NCI-H510A treated with DMSO at 0.1 percent for 48 hours (cell line): ENCODE data around the gene TMEM202.
"Not testable (repeated sequence)": the region's sequence is repeated elsewhere in the genome, so short reads cannot be mapped to it uniquely, and the experiment has no call there.

ENCODE experiments used
- DNase-seq: peaks from one replicate; lab custom pipeline; 2025; lab: John Stamatoyannopoulos, UW

The TMEM202 gene

GRCh38 chr15:72397796-72398588 is at the start of gene TMEM202:
Gene TMEM202, plus strand, starts transcription at chr15:72398305. Its CDS starts 22 bp downstream, at chr15:72398327.
- no peak for DNase-seq

GRCh38 chr15:72353266-72353665 is 44.8 kb upstream of the TMEM202 start:
- no peak for DNase-seq

DNA sequence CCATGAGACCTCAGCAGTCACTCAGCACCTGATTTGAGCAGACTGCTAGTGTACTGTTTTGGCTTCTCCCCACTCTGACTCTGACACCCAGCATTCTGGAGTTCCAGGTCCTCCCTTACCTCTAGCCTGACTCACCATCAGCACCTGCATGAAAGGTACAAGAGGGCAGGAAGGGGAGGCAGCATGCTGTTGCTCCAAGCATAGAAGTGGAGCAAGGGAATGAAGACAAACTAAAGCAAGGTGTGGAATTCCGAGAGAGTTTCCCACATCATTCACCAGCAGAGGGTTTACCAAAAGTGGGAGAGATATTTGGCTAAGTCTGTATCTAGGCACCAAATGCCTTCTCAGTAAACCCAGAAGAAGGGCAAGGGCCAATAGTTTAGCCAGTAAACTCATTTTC is 43.6 kb upstream of the TMEM202 start:
- DNase-seq: no peak

DNA sequence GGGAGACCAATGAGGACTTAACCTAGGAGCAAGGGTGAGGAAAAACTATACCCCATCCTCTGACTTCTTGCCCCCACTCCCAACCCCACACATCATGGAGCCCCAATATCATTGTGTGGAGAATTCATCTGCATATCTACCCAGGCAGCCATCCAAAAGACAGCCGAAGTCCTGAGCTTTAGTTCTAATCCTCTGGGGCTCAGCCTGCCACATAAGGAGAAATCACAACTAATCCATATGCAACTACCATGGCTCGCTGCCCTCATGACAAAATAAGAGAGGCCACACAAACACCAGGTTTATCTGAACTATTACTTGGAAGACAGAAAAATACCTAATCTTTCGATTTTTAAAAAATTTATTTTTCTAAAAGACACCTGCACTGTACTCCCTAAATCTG is 40.0 kb upstream of the TMEM202 start:
- DNase-seq: no peak

- no peak for DNase-seq
Observed at GRCh38 chr15:72358650-72359171, 39.4 kb upstream of the TMEM202 start.

- DNase-seq: no peak
Observed at GRCh38 chr15:72361176-72361575, 36.9 kb upstream of the TMEM202 start.

GRCh38 chr15:72365844-72366243 is 32.3 kb upstream of the TMEM202 start:
- DNase-seq: no peak

GRCh38 chr15:72368325-72368724 is 29.8 kb upstream of the TMEM202 start:
- DNase-seq: no peak

- DNase-seq: no peak
Observed at GRCh38 chr15:72368899-72369298, 29.2 kb upstream of the TMEM202 start.

DNA sequence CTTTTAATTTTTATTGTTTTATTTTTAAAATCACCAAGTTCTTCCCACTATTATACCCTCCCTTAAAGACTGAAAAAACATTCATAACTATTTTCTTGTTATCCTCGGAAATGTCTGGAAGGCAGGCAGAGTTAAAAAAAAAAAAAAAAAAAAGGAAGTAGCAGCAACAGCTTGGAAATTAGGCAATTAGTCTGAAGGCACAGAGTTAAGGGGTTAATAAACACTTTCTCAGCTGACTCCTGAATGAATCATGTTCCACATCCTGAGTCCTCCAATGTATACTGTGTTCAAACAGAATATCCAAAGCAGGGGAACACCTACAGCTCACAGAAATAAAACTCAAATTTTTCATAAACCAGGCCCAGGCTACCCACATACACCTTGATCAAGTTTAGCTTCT is 28.1 kb upstream of the TMEM202 start:
- DNase-seq: no peak

- no peak for DNase-seq
Observed at GRCh38 chr15:72372361-72372760, 25.7 kb upstream of the TMEM202 start.

DNA sequence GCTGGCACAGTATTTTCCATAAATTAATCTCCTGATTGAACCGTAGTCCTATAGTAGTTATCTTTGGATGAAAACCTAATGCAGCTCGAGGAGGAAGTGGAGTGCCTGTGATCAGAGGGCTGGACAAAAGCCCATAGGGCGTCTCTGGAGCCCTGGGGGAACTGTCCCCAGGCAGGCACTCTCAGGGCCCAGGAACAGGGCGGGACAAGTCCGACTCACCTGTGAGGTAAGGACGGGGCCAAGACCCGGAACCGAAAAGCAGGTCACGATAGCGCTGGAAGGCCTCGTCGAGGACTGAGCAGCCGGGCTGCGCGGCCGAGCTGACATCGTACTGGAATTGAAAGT is 22.6 kb upstream of the TMEM202 start:
- no peak for DNase-seq

DNA sequence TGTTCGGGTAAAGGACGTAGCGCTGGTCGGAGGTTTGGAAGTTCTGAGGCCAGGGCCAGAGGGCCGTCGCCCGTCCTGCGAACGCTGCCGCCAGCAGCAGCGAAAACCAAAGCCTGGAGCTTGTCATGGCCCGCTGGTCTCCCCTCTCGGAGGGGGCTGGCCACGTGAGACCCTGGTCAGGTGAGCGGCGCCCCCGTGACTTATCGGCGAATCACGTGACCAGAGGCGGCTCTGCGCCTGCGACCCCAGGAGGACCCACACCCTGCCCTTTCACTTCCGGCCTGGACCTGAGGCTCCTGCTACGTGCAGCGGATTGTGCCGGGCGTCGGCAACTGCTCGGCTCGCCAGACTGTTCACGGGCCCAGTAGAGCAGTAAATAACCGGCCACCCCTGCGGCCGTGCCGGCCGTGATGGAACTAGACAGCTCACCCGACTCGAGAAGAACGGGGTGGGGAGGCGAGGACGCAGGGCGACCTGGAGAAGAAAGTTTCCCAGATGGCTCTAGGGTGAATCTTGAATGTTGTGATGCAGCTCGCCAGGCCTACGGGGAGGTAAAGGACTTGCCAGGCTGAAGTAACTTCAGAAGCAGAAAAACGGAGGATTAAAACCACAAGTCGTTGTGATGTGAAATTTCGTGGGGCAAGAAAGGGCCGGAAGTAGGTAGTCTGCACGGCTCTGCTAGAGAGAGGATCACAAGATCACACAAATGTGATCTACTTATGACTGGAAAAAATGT is 22.1 kb upstream of the TMEM202 start, which contains the start of gene HEXA:
Gene HEXA, minus strand, starts transcription at position 169 of the 736 bp plus-strand sequence. Its CDS starts 42 bp downstream, at position 127.
- peak; percentile 77 for DNase-seq

DNA sequence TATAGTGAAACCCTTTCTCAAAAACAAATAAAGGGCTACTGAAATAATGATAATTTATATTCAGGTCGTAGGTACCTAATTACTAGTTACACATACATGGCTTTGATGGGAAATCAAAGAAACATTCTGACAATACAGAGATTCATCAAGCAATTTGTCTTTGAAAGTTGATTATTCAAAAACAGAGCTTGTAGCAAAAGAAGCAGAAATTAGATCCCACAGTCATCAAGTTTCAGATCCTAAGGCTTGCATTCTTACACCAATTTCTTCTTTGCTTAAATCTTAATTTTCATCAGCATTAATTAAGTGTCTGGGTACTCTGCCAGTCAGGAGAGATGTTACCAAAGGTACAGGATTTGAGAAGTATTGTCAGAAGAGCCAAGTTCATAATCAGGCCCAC is 20.8 kb upstream of the TMEM202 start:
- no peak for DNase-seq

- not testable (repeated sequence) for DNase-seq
Observed at GRCh38 chr15:72379106-72379505, 19.0 kb upstream of the TMEM202 start.

DNA sequence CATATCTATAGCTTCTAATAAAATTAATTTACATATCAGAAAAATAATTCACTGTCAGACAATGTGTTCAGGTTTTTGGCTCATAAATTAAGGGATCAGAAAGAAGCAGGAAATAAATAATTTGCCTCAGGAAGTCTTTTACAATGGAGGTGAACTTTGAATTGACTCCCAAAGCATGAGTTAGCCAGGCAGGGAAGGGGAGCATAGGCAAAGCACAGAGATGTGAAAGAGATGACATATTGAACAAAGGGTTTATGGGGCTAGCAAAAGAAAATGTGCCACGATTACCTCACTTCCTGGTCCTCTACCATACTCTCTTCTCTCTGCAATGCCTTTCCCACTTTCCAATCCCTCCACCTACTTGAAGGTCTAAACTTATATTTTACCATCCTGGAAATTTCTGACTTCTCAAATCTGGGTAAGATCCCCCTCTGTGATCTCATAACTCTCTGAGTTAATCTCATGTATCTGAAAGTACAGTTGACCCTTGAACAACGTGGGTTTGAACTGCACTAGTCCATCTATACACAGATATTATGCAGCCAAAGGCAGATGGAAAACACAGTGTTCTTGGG is 18.2 kb upstream of the TMEM202 start:
- no peak for DNase-seq

- DNase-seq: no peak
Observed at GRCh38 chr15:72380743-72381142, 17.4 kb upstream of the TMEM202 start.

GRCh38 chr15:72382146-72382545 is 16.0 kb upstream of the TMEM202 start:
- DNase-seq: no peak

GRCh38 chr15:72387741-72388140 is 10.4 kb upstream of the TMEM202 start:
- no peak for DNase-seq

DNA sequence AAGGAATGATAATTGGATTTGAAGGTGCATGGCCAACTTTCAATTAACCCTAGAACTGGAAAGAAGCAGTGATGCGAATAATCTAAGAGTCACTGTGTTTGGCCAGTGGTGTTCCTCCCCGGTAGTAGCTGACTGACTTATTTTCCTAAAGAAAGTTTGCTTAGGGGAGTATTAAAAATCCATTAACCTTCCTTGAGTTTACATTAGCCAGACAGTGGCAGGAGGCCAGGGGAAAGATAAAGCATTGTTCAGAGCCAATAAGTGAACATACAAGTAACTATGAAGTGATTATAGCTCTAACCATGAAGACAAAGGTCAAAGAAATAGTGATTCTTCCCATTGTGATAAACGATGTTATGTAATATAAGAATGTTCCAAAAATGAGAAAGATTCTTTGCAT is 8.9 kb upstream of the TMEM202 start:
- no peak for DNase-seq

DNA sequence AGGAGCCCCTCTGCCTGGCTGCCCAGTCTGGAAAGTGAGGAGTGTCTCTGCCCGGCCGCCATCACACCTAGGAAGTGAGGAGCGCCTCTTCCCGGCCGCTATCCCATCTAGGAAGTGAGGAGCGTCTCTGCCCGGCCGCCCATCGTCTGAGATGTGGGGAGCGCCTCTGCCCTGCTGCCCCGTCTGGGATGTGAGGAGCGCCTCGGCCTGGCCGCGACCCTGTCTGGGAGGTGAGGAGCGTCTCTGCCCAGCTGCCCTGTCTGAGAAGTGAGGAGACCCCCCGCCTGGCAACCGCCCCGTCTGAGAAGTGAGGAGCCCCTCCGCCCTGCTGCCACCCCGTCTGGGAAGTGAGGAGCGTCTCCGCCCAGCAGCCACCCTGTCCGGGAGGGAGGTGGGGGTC is 1.8 kb upstream of the TMEM202 start:
- DNase-seq: not testable (repeated sequence)

GRCh38 chr15:72398648-72399047 is 543 bp downstream of the TMEM202 start:
- no peak for DNase-seq

- no peak for DNase-seq
Observed at GRCh38 chr15:72402726-72403125, 4.6 kb downstream of the TMEM202 start.
